GM19324 (cell line): Measurements from ENCODE around the gene ITGA11.

Experiments
- ATAC-seq: cut with Tn5 transposase; IDR thresholded peaks from one replicate; pipeline ENCODE4 v1.9.1; 2021; ENCODE audit warnings: mild to moderate bottlenecking, moderate library complexity; ENCODE audit not compliant: unreplicated experiment, low FRiP score

Gene ITGA11

DNA sequence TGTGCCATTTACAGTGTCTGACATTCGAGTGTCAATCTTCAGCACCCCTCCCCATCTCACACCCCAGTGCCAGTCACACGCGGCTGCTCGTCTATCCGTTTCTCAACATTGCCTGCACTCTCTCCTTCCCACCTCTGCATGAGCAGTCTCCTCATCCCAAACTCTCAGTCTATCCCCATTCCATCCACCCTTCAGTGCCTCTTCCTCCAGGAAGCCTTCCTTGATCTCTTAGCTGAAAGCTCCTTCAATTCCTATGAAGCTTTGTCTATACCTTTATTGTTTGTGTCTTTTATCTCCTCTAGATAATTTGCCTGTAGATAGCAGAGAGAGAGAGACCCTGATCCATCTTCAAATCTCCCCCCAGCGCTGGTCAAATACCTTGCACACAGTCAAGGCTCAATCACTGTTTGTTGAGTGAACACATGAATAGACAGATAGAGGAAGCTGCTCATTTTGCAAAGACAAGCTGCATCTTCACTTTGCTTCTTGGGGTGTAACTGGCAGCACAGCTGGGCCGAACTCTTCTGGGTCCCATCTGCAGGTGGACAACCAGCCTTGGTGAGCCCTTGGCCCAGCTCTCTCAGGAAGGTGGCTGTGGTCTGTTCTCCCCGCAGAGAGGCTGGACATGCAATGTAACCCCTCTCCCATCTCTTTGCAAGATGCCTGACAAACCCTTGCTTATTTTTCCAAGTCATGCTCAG lies 52.8 kb downstream of the ITGA11 start:
- no peak for ATAC-seq

DNA sequence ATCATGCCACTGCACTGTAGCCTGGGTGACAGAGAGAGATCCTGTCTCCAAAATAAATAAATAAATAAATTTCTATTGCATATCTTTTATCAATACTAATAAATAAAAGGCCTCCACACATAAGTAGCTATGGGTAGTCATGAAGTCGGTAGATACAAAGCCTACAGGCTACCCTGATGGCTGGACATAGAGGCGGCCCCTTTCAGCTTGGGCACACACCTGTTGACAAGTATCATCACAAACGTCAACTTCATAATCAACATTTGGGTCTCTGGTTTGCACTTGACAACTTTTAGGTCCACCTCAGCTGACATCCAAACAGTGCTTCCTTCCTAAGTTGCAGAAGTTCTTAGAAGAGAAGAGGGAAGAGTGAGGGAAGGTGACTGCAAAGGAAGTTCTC lies 53.4 kb downstream of the ITGA11 start:
- ATAC-seq: no peak

- ATAC-seq: no peak
These were observed 54.2 kb downstream of the ITGA11 start for GRCh38 chr15:68377766-68378165.

DNA sequence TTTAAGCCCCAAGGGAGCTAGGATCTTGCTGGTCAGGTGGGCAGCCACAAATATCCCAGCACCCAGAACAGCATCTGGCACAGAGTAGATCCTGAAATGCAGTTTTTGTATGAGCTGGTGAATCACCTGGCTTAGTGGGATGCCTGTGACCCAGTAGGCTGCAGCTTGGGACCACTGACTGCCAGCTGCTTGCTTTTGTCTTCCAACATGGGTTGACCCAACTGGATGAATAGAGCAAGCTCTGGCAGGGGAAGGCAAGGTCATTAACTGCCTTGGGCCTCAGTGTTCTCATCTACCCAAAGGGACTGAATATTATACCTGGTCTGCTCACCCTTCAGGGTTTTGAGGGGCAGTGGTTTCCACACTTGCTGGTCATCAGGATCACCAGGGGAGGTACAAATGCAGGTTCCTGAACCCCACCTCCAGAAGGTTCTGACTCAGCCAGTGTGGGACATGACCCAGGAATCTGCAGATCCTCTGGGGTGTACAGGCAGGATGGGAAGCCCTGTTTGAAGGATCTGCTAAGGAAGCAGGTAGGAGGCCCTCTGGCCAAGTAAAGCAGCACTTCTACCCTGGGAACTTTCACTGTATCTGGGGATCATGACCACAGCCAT lies 55.4 kb downstream of the ITGA11 start:
- ATAC-seq: no peak

DNA sequence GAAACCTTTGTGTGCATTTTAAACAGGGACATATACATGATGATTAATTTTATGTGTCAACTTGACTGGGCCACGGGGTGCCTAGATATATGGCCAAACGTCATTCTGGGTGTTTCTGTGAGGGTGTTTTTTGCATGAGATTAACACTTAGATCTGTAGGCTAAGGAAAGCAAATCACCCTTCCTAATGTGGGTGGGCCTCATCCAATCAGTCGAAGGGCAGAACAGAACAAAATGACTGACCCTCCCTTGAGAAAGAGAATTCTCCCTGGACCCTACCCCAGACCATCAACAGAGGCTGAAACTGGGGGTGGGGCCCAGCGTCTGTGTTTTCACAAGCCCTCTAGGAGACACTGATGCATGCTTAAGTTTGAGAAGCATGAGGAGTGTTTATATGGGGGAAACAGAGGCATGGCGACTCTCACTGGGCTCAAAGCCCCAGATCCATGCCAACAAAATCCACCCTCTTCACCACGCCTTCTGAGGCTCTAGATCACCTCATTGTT lies 56.2 kb downstream of the ITGA11 start:
- no peak for ATAC-seq

DNA sequence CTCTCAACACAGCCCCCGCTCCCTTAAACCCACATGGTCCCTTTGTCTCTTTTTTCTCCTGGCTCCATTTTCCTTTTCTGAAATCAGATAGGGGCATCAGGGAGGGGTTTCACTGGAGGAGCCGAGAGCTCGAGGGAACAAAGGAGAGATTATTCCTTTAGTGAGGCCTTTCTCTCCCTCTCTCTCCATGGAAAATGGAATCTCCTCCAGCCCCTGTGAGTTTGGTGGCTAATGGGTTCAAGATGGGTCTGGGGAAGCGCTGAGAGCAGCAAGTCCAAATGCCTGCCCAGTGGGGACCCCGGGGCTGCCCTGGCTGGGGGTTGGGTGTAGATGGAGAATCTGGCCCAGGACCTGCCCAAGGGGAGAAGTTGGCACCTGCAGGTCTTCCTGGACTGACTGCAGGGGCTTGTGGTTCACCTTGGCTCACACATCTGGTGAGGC lies 56.8 kb downstream of the ITGA11 start:
- no peak for ATAC-seq

DNA sequence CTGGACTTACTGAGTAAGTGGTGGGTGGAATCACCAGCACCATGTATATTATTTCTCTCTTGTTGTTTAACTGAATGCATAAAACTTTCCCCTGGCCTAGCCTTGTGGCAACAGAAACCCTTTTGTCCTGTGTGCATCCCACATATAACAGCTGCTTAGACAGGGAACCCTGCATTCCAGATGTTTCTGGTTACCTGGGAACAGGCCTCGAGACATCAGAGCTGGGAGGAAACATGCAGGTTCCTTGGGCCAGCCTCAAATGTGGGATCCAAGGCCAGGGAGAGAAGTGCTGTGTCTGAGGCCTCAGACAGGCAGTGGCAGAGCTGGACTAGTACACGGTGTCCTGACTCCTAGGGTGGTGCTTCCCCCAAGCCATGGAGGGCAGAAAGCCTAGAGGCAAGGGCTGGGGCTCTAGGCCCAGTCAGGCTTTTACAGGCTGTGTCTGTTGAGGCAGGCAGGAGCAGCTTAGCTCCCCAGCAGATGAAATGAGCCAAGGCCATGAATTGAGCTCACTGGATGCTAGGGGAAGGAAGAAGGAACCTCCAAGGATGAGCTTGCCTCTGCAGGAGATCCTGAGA lies 57.7 kb downstream of the ITGA11 start:
- no peak for ATAC-seq

DNA sequence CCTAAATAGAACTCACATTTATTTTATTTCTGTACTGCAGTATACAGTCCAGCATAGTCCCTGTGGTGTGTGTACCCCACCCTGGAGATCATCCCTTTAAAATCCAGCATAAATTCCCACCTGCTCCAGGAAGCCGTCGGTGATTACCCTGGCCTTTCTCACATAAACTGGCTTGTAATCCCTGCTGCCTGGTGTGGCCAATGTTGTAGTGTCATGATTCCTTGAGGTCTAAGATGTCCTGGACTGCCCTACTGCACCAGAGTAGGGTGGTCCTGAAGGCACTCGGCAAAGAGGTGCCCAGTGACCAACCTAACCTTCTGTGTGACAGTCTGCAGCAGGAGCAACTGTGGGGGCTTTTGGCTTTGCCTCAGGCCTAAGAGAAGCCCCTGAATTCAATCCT lies 58.9 kb downstream of the ITGA11 start:
- no peak for ATAC-seq

DNA sequence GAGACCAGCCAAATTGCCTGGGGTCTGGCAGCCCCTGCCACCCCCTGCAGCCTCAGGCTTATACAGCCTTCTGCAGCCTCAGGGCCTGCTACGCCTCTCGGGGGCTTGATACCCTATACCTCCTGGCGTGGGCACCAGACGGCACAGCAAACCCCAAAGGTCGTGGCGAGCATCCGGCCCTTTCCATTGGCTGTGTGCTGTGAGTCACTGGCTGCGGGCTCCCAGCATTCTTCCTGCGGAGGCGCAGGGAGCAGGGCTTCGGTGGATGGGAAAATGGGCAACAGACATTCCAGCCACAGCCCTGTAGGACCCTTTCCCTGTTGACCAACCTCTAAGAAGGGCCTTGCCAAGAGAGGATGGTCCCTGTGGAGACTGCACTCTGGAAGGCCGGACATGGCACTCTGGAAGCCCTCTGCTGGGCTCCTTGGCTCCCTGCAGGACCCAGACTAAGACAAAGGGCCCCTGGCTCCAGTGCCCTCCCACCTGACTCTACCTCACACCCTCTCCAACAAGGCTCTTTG lies 59.6 kb downstream of the ITGA11 start:
- ATAC-seq: no peak

- no peak for ATAC-seq
These were observed 60.1 kb downstream of the ITGA11 start for GRCh38 chr15:68371851-68372250.

DNA sequence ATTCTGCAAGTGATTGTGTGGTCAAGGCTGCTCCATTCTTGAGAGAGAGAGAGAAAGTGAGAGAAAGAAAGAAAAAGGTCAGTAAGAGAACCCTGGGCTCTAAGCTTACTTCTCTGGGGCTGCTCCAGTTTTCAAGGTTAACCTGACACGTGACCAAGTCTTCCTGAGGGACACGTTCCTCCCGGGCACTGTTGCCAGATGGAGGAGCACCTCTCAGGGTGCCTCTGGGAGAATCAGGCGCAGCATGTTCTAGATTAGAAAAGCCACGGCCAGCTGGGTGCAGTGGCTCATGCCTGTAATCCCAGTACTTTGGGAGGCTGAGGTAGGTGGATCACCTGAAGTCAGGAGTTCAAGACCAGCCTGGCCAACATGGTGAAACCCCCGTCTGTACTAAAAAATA lies 60.8 kb downstream of the ITGA11 start:
- ATAC-seq: no peak

GRCh38 chr15:68370768-68371151 lies 61.2 kb downstream of the ITGA11 start:
- no peak for ATAC-seq

- no peak for ATAC-seq
These were observed 61.8 kb downstream of the ITGA11 start for GRCh38 chr15:68369931-68370767.

DNA sequence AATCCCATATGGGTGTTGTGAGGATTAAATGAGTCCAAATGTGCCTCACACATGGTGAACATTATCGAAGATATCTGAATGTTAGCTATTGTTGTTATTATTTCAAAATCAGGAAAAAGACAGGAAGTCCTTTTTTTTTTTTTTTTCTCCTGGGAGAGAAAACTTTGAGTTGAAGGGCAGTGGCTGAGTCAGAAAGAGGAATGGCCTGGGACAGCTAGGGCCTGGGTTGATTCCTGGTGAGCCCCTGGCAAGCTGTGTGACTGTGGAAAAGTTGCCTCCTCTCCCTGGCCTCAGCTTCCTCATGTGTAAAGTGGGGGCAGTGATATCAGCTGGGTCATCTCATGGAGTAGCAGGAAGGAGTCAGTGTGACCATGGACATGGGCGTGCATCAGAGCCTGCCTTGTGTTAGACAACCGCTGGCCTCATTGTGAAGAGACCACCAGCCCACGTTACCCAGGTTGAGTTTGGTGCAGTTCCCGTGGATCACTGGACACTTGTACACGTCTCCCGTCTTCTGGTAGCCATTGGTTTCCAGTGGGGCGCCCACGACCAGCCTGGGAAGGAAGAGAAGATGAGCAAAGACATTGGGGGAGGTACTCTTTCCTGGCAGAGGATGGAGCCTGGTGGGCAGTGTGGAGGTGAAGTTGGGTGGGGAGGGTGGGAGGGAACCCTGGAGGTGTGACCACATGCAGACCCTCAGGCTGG lies 63.1 kb downstream of the ITGA11 start:
- no peak for ATAC-seq

DNA sequence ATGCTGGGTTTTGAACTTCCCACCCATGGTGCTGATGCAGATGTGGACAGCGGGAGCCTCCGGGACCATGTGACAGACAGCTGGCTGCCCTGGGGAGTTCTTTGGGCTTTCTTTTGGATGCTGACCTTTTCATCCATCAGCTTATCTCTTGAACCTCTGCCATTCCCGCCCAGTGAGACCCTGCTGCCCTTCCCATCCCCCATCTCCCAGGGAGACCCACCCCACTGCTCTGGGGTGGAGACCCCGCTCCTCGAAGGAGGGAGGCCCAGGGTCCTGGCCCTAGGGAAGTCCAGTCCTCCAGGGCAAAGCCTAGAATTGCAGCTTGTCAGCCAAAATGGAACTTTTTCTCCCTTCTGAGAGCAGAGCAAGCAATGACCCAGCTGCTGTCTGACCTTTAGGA lies 64.0 kb downstream of the ITGA11 start:
- ATAC-seq: no peak

GRCh38 chr15:68367226-68367625 lies 64.7 kb downstream of the ITGA11 start:
- ATAC-seq: no peak

DNA sequence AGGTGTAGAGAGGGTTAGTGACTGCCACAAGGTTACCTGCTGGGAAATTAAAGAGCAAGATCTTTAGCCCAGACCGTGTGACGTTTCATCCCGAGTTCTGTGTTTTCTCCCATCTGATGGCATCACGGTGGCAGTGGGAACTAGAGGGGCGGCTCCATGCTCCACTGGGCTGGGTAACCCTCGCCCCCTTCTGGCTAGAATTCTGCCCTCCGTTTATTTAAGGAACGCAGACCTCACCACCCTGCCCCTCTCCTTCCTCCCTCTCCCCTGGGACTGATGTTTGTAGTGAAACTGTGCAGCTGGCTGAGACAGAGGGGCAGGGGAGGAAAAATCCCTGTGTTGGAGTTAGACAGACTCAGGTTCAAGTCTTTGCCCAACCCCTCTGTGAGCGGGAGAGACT lies 65.6 kb downstream of the ITGA11 start:
- ATAC-seq: no peak

GRCh38 chr15:68365770-68366169 lies 66.2 kb downstream of the ITGA11 start:
- ATAC-seq: no peak

- ATAC-seq: no peak
These were observed 66.7 kb downstream of the ITGA11 start for GRCh38 chr15:68365140-68365745.

GRCh38 chr15:68364660-68365035 lies 67.3 kb downstream of the ITGA11 start:
- ATAC-seq: no peak
